Activated T-helper 1 cell treated with anti-CD3 and anti-CD28 coated beads, Interleukin-12 subunit alpha, Interleukin-12 subunit beta, Interleukin-2, Interleukin-4 antibody, amounts not matched to agents 30 ng/mL and 10 ng/mL and 1 ng/mL, durations not matched to agents 14 hours and 24 hours and 36 hours (primary cell): ENCODE measurements around the gene TMEM61. TPM values are rescaled to one million over a fixed set of nuclear protein-coding genes. Genes with fewer than 3 reads are reported as not detected.
"Not testable (repeated sequence)": the region's sequence is repeated elsewhere in the genome, so short reads cannot be mapped to it uniquely, and the experiment has no call there.

Experiments used
- DNase-seq: peaks from one replicate; pipeline ENCODE4 v3.0.0; 2021; ENCODE audit warnings: low spot score
- H3K27ac Mint-ChIP-seq: one replicate; pipeline ENCODE4 v1.8.0; 2021; ENCODE audit warnings: mild to moderate bottlenecking, mixed read lengths
- H3K27me3 Mint-ChIP-seq: one replicate; pipeline ENCODE4 v1.8.0; 2022; ENCODE audit warnings: mild to moderate bottlenecking, moderate library complexity, mixed read lengths; ENCODE audit not compliant: insufficient read depth
- H3K36me3 Mint-ChIP-seq: one replicate; pipeline ENCODE4 v1.8.0; 2021; ENCODE audit warnings: low read depth, mixed read lengths
- H3K4me1 Mint-ChIP-seq: one replicate; pipeline ENCODE4 v1.8.0; 2021; ENCODE audit warnings: low read depth, mixed read lengths
- H3K4me3 Mint-ChIP-seq: one replicate; pipeline ENCODE4 v1.8.0; 2021; ENCODE audit warnings: mild to moderate bottlenecking, moderate library complexity, mixed read lengths
- H3K9me3 Mint-ChIP-seq: one replicate; pipeline ENCODE4 v1.8.0; 2021; ENCODE audit warnings: mixed read lengths
- intact Hi-C: fragments of 100-400 bp; cut with micrococcal nuclease; formaldehyde crosslinking; loops from one replicate; pipeline ENCODE4 v1.15.1; 2024
- total RNA-seq: library from RNA; stranded (reverse); gene quantifications from 2 replicates; pipeline ENCODE4 v1.2.3, GENCODE V29; 2022

Gene TMEM61
- not detected in 2 replicates for total RNA-seq

GRCh38 chr1:54980528-54981241, at the start of gene TMEM61:
TSS of gene TMEM61 (plus strand) at chr1:54980628. CDS start at chr1:54981066, 438 bp downstream.
- no peaks in the 10 kb centered on the region for H3K4me1 Mint-ChIP-seq
- no peaks in the 10 kb centered on the region for H3K9me3 Mint-ChIP-seq
- no peak for DNase-seq
- H3K4me3 Mint-ChIP-seq, result no peak within 1 kb of the TSS
- no peaks in the 10 kb centered on the region for H3K36me3 Mint-ChIP-seq
- H3K27me3 Mint-ChIP-seq, result peaks cover 40% of the 10 kb centered on the region
- H3K27ac Mint-ChIP-seq, result no peak within 1 kb of the TSS
- intact Hi-C loops, result no loop called here

DNA sequence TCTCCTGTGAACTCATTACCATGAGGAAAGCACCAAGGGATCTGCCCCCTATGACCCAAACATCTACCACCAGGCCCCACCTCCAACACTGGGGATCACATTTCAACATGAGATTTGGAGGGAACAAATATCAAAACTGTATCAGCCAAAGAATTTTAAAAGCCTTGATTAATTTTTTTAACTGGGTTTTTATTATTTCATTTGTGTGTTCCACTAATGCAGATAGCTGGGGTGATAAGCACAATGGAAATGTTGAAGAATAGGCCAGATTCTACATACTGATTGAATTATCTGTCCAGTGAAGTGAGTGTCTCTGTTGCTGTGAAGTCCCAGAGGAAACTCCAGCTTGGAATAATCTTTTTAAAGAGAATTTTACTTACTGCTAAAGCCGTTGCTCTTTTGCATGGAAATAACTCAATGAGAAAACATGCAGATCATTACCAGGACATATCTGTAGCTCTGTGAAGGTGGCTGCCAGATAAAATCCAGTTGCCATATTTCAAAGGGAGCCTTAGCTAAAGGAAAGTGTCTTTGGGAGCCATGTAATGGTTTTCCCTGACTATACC, 49.1 kb upstream of the TMEM61 start:
- H3K27me3 Mint-ChIP-seq, result peaks cover 15% of the 10 kb centered on the region
- no peaks in the 10 kb centered on the region for H3K36me3 Mint-ChIP-seq
- intact Hi-C loops, result no loop called here

GRCh38 chr1:54934081-54934480, 46.3 kb upstream of the TMEM61 start:
- peaks cover 23% of the 10 kb centered on the region for H3K27me3 Mint-ChIP-seq
- H3K27ac Mint-ChIP-seq, H3K4me1 Mint-ChIP-seq, H3K36me3 Mint-ChIP-seq, intact Hi-C loops, H3K4me3 Mint-ChIP-seq, DNase-seq, H3K9me3 Mint-ChIP-seq: not testable (repeated sequence)

More for the DNA sequence above, 49.1 kb upstream of the TMEM61 start:
- no peak for DNase-seq
- no peak overlapping the region for H3K27ac Mint-ChIP-seq
- no peaks in the 10 kb centered on the region for H3K4me1 Mint-ChIP-seq
- no peak overlapping the region for H3K4me3 Mint-ChIP-seq
- no peaks in the 10 kb centered on the region for H3K9me3 Mint-ChIP-seq

GRCh38 chr1:54934869-54935268, 45.6 kb upstream of the TMEM61 start:
- no peak overlapping the region for H3K27ac Mint-ChIP-seq
- intact Hi-C loops, result no loop called here
- H3K4me3 Mint-ChIP-seq, result no peak overlapping the region
- H3K4me1 Mint-ChIP-seq, result no peaks in the 10 kb centered on the region
- no peak for DNase-seq
- no peaks in the 10 kb centered on the region for H3K9me3 Mint-ChIP-seq
- peaks cover 20% of the 10 kb centered on the region for H3K27me3 Mint-ChIP-seq
- H3K36me3 Mint-ChIP-seq, result no peaks in the 10 kb centered on the region

DNA sequence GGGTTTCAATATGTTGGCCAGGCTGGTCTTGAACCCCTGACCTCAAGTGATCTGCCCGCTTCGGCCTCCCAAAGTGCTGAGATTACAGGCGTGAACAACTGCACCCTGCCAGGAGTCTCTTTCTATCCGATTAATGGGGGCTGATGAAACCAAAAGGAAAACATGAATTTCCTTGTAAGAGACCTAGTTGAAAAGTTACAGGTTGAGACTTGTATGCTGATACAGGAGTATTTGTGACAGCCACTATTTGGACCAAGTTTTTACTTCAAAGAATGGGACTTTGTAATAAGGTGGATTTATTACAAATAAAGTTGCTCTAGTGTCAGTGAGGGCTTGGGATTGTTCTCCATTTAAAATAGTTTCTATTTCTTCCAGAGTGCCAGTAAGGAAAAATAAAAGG, 43.6 kb upstream of the TMEM61 start:
- Mint-ChIP-seq H3K27me3 (peaks cover 24% of the 10 kb centered on the region), H3K27ac (no peak overlapping the region), H3K4me3 (no peak overlapping the region)

DNA sequence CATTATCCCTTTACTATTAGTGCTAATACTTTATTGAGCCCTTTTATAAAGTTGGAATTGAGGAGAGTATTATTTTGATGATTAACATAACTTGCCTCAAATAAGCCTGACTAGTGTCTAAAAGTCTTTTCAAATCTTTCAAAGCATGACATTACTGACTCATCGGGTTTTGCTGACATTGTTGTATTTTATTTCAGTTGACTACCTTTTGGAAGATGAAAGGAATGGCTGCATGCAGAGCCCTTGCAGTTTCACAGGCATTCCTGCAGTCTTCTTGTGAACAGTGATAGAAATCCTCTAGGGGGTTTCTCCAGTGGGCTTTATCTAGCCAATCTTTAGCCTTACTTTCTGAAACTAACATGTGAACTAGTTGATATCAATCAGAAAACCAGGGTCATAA, 43.0 kb upstream of the TMEM61 start:
- intact Hi-C loops, result no loop called here
- H3K4me1 Mint-ChIP-seq, result no peaks in the 10 kb centered on the region
- H3K4me3 Mint-ChIP-seq, result no peak overlapping the region
- H3K36me3 Mint-ChIP-seq, result no peaks in the 10 kb centered on the region
- peaks cover 25% of the 10 kb centered on the region for H3K27me3 Mint-ChIP-seq
- no peak for DNase-seq
- H3K9me3 Mint-ChIP-seq, result no peaks in the 10 kb centered on the region
- no peak overlapping the region for H3K27ac Mint-ChIP-seq

More for the DNA sequence above, 43.6 kb upstream of the TMEM61 start:
- H3K9me3 Mint-ChIP-seq, result no peaks in the 10 kb centered on the region
- intact Hi-C loops, result no loop called here
- H3K36me3 Mint-ChIP-seq, result no peaks in the 10 kb centered on the region
- DNase-seq, result no peak
- no peaks in the 10 kb centered on the region for H3K4me1 Mint-ChIP-seq

DNA sequence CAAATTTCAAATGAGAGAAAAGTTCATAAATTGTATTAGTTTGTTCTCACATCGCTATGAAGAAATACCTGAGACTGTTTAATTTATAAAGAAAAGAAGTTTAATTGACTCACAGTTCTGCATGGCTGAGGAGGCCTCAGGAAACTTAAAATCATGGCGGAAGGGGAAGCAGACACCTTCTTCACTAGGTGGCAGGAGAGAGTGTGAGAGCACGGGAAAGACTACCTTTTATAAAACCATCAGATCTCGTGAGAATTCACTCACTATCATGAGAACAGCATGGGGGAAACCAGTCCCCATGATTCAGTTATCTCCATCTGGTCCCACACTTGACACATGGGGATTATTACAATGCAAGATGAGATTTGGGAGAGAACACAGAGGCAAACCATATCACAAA, 41.5 kb upstream of the TMEM61 start:
- H3K9me3 Mint-ChIP-seq, H3K4me3 Mint-ChIP-seq, intact Hi-C loops, H3K4me1 Mint-ChIP-seq, H3K36me3 Mint-ChIP-seq, H3K27ac Mint-ChIP-seq, DNase-seq: not testable (repeated sequence)
- peaks cover 29% of the 10 kb centered on the region for H3K27me3 Mint-ChIP-seq

DNA sequence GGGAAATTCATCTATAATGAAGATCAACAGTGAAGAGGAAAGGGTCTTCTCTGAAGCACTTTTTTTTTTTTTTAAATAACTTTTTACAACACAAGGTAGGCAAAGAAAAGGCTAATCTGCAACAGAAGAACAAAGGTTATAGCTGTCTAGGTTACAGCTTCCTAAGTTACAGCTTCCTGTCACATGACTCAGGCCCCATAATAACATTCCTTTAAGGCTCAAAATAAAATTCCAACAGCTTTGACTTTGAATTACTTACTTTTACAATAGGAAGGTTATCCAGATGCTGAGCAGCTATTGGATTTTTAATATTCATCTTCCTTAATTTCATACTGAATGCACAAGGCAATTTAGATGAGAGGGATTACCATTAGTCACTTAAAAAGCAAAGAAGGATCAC, 40.4 kb upstream of the TMEM61 start:
- no peak overlapping the region for H3K27ac Mint-ChIP-seq
- no peaks in the 10 kb centered on the region for H3K36me3 Mint-ChIP-seq
- DNase-seq, result no peak
- peaks cover 30% of the 10 kb centered on the region for H3K27me3 Mint-ChIP-seq
- no peak overlapping the region for H3K4me3 Mint-ChIP-seq
- intact Hi-C loops, result no loop called here
- no peaks in the 10 kb centered on the region for H3K9me3 Mint-ChIP-seq
- peaks cover 3% of the 10 kb centered on the region for H3K4me1 Mint-ChIP-seq

DNA sequence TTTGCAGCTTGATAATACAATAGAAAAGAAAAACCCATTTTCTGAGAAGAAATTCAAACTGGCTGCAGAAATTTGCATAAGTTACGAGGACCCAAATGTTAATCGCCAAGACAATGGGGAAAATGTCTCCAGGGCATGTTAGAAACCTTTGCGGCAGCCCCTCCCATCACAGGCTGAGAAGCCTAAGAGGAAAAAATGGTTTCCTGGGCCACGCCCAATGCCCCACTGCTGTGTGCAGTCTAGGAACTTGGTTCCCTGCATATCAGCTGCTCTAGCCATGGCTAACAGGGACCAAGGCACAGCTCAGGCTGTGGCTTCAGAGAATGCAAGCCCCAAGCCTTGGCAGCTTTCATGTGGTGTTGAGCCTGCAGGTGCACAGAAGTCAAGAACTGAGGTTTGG, 37.5 kb upstream of the TMEM61 start:
- Mint-ChIP-seq H3K27ac (no peak overlapping the region), H3K36me3 (no peaks in the 10 kb centered on the region), H3K4me1 (peaks cover 12% of the 10 kb centered on the region), H3K4me3 (no peak overlapping the region), H3K27me3 (peaks cover 21% of the 10 kb centered on the region), H3K9me3 (no peaks in the 10 kb centered on the region)
- DNase-seq, result no peak
- intact Hi-C loops, result no loop called here

DNA sequence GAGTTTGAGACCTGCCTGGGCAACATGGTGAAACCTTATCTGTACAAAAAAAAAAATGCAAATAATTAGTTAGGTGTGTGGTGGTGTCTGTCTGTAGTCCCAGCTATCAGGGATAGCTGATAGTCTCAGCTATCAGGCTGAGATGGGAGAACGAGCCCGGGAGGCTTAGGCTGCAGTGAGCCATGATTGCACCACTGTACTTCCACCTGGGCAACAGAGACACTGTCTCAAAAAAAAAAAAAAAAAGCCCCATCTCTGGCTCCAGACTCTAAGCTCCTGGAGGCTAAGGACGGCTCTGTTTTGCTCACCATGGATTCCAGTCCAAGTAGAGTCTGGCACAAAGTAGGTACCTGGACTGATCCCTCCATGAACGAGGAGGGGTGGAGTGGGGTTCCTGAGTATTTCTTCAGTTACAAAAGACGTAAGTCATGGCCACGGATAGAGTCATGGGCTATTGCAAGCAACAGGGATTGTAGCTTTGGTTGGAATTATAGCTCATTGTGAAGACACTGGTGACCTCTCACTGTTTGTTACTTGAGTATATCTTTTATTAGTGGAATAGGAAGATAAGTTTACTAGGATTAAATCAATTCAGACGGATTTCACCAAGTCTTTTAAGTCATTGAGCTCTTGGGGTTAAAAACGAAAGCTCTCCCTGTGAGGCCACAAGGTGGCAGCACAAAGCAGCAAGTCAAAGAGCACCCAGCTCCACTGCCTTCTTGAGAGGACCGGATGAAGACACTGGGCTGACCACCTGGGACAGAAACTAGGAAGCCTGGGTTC, 35.6 kb upstream of the TMEM61 start:
- peaks cover 17% of the 10 kb centered on the region for H3K27me3 Mint-ChIP-seq
- peak overlapping the region; percentile 28 for H3K27ac Mint-ChIP-seq
- no peak overlapping the region for H3K4me3 Mint-ChIP-seq
- peaks cover 12% of the 10 kb centered on the region for H3K4me1 Mint-ChIP-seq
- DNase-seq, result peak; percentile 53
- H3K36me3 Mint-ChIP-seq, result no peaks in the 10 kb centered on the region
- intact Hi-C loops, result loop anchor here (1.0 kb wide), 3 partner anchors 52 to 394 kb away; no protein-coding TSS in a partner anchor
- no peaks in the 10 kb centered on the region for H3K9me3 Mint-ChIP-seq

GRCh38 chr1:54945393-54945936, 35.0 kb upstream of the TMEM61 start:
- Mint-ChIP-seq H3K9me3 (no peaks in the 10 kb centered on the region), H3K27ac (no peak overlapping the region), H3K4me1 (peaks cover 19% of the 10 kb centered on the region), H3K4me3 (no peak overlapping the region), H3K36me3 (no peaks in the 10 kb centered on the region), H3K27me3 (peaks cover 17% of the 10 kb centered on the region)
- intact Hi-C loops, result loop anchor here (1.0 kb wide), 3 partner anchors 51 to 393 kb away; no protein-coding TSS in a partner anchor
- no peak for DNase-seq

GRCh38 chr1:54947540-54947939, 32.9 kb upstream of the TMEM61 start:
- H3K27ac Mint-ChIP-seq, result no peak overlapping the region
- H3K9me3 Mint-ChIP-seq, result no peaks in the 10 kb centered on the region
- intact Hi-C loops, result no loop called here
- no peak overlapping the region for H3K4me3 Mint-ChIP-seq
- H3K4me1 Mint-ChIP-seq, result peaks cover 25% of the 10 kb centered on the region
- DNase-seq, result no peak
- H3K36me3 Mint-ChIP-seq, result no peaks in the 10 kb centered on the region
- peaks cover 15% of the 10 kb centered on the region for H3K27me3 Mint-ChIP-seq

DNA sequence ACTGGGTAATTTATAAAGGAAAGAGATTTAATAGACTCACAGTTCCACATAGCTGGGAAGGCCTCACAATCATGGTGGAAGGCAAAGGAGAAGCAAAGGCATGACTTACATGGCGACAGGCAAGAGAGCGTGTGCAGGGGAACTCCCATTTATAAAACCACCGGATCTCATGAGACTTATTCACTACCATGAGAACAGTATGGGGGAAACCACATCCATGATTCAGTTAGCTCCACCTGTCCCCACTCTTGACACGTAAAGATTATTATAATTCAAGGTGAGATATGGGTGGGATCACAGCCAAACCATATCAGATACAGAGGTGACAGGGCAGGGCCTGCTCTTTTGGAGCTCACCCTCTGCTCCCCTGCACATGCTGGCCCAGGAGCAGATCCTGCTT, 31.4 kb upstream of the TMEM61 start:
- intact Hi-C loops, result no loop called here
- H3K9me3 Mint-ChIP-seq, result no peaks in the 10 kb centered on the region
- H3K27ac Mint-ChIP-seq, result no peak overlapping the region
- peaks cover 11% of the 10 kb centered on the region for H3K27me3 Mint-ChIP-seq
- H3K36me3 Mint-ChIP-seq, result no peaks in the 10 kb centered on the region
- H3K4me3 Mint-ChIP-seq, result no peak overlapping the region
- peaks cover 25% of the 10 kb centered on the region for H3K4me1 Mint-ChIP-seq
- DNase-seq, result no peak
